ENCODE measurements around the gene MRPL20. TPM values are rescaled to one million over a fixed set of nuclear protein-coding genes. Genes with fewer than 3 reads are reported as not detected.

Gene MRPL20
- total and polyA plus RNA-seq, 9 of the 15 experiments (the other 6 are each of a cell fraction or from before 2014, with no cell fraction given) = 180 to 671 (median 229) TPM

DNA sequence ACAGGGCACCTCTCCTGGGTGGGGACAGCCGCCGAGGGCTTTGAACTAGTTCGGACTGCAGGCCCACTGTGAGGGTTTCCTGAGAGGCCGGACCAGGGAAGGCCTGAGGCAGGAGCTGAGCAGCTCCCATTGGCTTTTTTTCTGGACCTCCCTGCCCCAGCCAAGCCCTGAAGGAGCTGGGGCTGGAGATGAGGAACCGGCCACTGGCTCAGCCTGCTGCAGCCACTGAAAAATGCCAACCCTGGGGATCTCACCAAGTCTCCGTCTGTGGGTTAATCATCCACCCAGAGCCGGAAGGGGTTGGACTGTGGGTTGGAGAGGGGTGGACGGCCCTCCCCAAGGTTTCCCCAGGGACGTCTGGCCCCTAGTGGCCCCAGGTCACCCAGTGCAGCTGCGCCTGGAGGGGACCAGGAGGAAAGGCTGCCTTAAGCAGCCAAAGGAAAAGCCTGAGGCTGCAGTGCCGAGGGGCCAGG, 30.8 kb upstream of the MRPL20 start:
- no peaks in the 10 kb centered on the region for H3K27me3 ChIP-seq (ENCODE audit: control insufficient read depth in 2 of 2, insufficient read depth in 2 of 2, low read length in 2 of 2)
- H3K79me2 ChIP-seq (ENCODE audit: control insufficient read depth, insufficient read depth, low read length) = no peaks in the 10 kb centered on the region; the same call in 2 of the 3 replicates
- FAIRE-seq (peak; percentile 26), DNase-seq (ENCODE audit: extremely low read depth in 1 of 4, low spot score in 3 of 4) (peak in 2 of 4 experiments; percentile 13 to 33), ATAC-seq (no peak)
- H3K36me3 ChIP-seq (ENCODE audit: control insufficient read depth, insufficient read depth, low read length) = no peaks in the 10 kb centered on the region
- ChIA-PET POLR2A (interaction anchor here (0.6 to 1.0 kb wide), 4 partner anchors 14 to 311 kb away, joined by 3 to 4 read pairs (median 3); no protein-coding TSS in a partner anchor), CTCF (ENCODE audit: low intra/inter-chr PET ratio) (no interaction called here)
- in situ Hi-C loops (cut with MboI) = no loop called here
- H4K20me1 ChIP-seq (replicated peaks; ENCODE audit: control insufficient read depth, insufficient read depth, low read length) = no peaks in the 10 kb centered on the region
- no peak overlapping the region for H3K4me2 ChIP-seq (ENCODE audit: insufficient read depth, low read length)
- TF ChIP-seq, protein P1, sequence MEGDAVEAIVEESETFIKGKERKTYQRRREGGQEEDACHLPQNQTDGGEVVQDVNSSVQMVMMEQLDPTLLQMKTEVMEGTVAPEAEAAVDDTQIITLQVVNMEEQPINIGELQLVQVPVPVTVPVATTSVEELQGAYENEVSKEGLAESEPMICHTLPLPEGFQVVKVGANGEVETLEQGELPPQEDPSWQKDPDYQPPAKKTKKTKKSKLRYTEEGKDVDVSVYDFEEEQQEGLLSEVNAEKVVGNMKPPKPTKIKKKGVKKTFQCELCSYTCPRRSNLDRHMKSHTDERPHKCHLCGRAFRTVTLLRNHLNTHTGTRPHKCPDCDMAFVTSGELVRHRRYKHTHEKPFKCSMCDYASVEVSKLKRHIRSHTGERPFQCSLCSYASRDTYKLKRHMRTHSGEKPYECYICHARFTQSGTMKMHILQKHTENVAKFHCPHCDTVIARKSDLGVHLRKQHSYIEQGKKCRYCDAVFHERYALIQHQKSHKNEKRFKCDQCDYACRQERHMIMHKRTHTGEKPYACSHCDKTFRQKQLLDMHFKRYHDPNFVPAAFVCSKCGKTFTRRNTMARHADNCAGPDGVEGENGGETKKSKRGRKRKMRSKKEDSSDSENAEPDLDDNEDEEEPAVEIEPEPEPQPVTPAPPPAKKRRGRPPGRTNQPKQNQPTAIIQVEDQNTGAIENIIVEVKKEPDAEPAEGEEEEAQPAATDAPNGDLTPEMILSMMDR (IDR thresholded peaks at IDR 0.05 in 2 of 3, conservative IDR thresholded peaks at IDR 0.05 in 1 of 3; ENCODE audit: insufficient read depth in 2 of 3, low read depth in 1 of 3, low read length in 3 of 3) = peak in 1 of 3 experiments; percentile 12; a peak in 1 of 6 replicates
- TF ChIP-seq NR3C1 (CRISPR knock-in tag; IDR thresholded peaks at IDR 0.05) (0 out of 2 replicates have a peak, but pooled peaks have one; percentile 43), SRSF7 (optimal IDR thresholded peaks at IDR 0.05; ENCODE audit: low read depth, low read length) (no peak), RBFOX2 (IDR thresholded peaks at IDR 0.05; ENCODE audit: low read depth, low read length) (0 out of 2 replicates have a peak, but pooled peaks have one; percentile 1)
- TF ChIP-seq, protein P2, sequence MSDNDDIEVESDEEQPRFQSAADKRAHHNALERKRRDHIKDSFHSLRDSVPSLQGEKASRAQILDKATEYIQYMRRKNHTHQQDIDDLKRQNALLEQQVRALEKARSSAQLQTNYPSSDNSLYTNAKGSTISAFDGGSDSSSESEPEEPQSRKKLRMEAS (CRISPR knock-in tag; IDR thresholded peaks at IDR 0.05) = no peak
- intact Hi-C loops (cut with micrococcal nuclease) = no loop called here
- WGBS (ENCODE audit: insufficient coverage, low coverage, missing lambda C conversion rate) = 48% methylated on average over 11 of the region's 11 CpGs
- no peak overlapping the region for H3K4me3 ChIP-seq
- peak overlapping the region in 1 of 2 experiments; percentile 24; a peak in 2 of 4 replicates for H3K9ac ChIP-seq (ENCODE audit: insufficient read depth in 1 of 2, low read depth in 2 of 2, low read length in 2 of 2)
- H3K9me1 ChIP-seq (ENCODE audit: control insufficient read depth, insufficient read depth, low read length) = no peaks in the 10 kb centered on the region
- H3K4me1 ChIP-seq (replicated peaks in 1 of 2; ENCODE audit: control insufficient read depth in 2 of 2, insufficient read depth in 2 of 2, low read length in 2 of 2) = peaks cover 31 to 93% of the 10 kb centered on the region in 2 experiments
- BruUV-seq (replicated peaks) = no TSS peak
- no peak overlapping the region for H3K27ac ChIP-seq (ENCODE audit: extremely low read depth, low read depth, low read length)
- no peak overlapping the region for H2AFZ ChIP-seq (ENCODE audit: low read depth, low read length)
- H3K9me3 ChIP-seq (replicated peaks; ENCODE audit: control insufficient read depth, insufficient read depth, low read depth, low read length) = no peaks in the 10 kb centered on the region
